ENCODE data around the gene SLC35F3. TPM values are rescaled to one million over a fixed set of nuclear protein-coding genes. Genes with fewer than 3 reads are reported as not detected.

SLC35F3 gene
- total RNA-seq, 2 donors from 2014 or later, result 0.13 TPM; not detected in 1

GRCh38 chr1:234286206-234286605, 381.7 kb downstream of the SLC35F3 start:
- no peak for TF ChIP-seq CTCF (IDR thresholded peaks at IDR 0.05)
- Histone ChIP-seq H3K9me3 (no peaks in the 10 kb centered on the region), H3K36me3 (no peaks in the 10 kb centered on the region), H3K9ac (ENCODE audit: low read depth in 2 of 2, low read length in 2 of 2) (no peak overlapping the region), H3K27me3 (no peaks in the 10 kb centered on the region), H3K27ac (no peak overlapping the region), H3K4me3 (no peak overlapping the region), H3K4me1 (no peaks in the 10 kb centered on the region)
- no peak for DNase-seq
- intact Hi-C loops (cut with DNase I), result no loop called here

- no peak overlapping the region for H3K4me3 ChIP-seq
- no peak overlapping the region for H3K27ac ChIP-seq
- no peaks in the 10 kb centered on the region for H3K27me3 ChIP-seq
- H3K36me3 ChIP-seq, result no peaks in the 10 kb centered on the region
- no peak overlapping the region for H3K9ac ChIP-seq (ENCODE audit: low read depth in 2 of 2, low read length in 2 of 2)
- intact Hi-C loops (cut with DNase I), result no loop called here
- no peak for DNase-seq
- no peak for TF ChIP-seq CTCF (IDR thresholded peaks at IDR 0.05)
- no peaks in the 10 kb centered on the region for H3K4me1 ChIP-seq
- H3K9me3 ChIP-seq, result no peaks in the 10 kb centered on the region
These were observed 384.5 kb downstream of the SLC35F3 start for GRCh38 chr1:234288946-234289345.

GRCh38 chr1:234289538-234290305, 385.2 kb downstream of the SLC35F3 start:
- intact Hi-C loops (cut with DNase I), result no loop called here
- Histone ChIP-seq H3K27ac (no peak overlapping the region), H3K4me1 (no peaks in the 10 kb centered on the region), H3K9ac (ENCODE audit: low read depth in 2 of 2, low read length in 2 of 2) (no peak overlapping the region), H3K4me3 (no peak overlapping the region), H3K36me3 (no peaks in the 10 kb centered on the region), H3K27me3 (no peaks in the 10 kb centered on the region), H3K9me3 (no peaks in the 10 kb centered on the region)
- no peak for TF ChIP-seq CTCF (IDR thresholded peaks at IDR 0.05)
- DNase-seq, result no peak

GRCh38 chr1:234292011-234292410, 387.5 kb downstream of the SLC35F3 start:
- no peaks in the 10 kb centered on the region for H3K4me1 ChIP-seq
- H3K27me3 ChIP-seq, result no peaks in the 10 kb centered on the region
- no peak overlapping the region for H3K9ac ChIP-seq (ENCODE audit: low read depth in 2 of 2, low read length in 2 of 2)
- TF ChIP-seq CTCF (IDR thresholded peaks at IDR 0.05), result no peak
- H3K9me3 ChIP-seq, result no peaks in the 10 kb centered on the region
- no peak for DNase-seq
- H3K4me3 ChIP-seq, result no peak overlapping the region
- H3K36me3 ChIP-seq, result no peaks in the 10 kb centered on the region
- intact Hi-C loops (cut with DNase I), result no loop called here
- H3K27ac ChIP-seq, result no peak overlapping the region

- Histone ChIP-seq H3K36me3 (no peaks in the 10 kb centered on the region), H3K27ac (no peak overlapping the region), H3K27me3 (no peaks in the 10 kb centered on the region), H3K4me1 (no peaks in the 10 kb centered on the region), H3K9ac (ENCODE audit: low read depth in 2 of 2, low read length in 2 of 2) (no peak overlapping the region), H3K9me3 (no peaks in the 10 kb centered on the region), H3K4me3 (no peak overlapping the region)
- no peak for DNase-seq
- no peak for TF ChIP-seq CTCF (IDR thresholded peaks at IDR 0.05)
- intact Hi-C loops (cut with DNase I), result no loop called here
These were observed 388.1 kb downstream of the SLC35F3 start for GRCh38 chr1:234292548-234292947.

Measured in colonic mucosa (tissue), 4 donors.